HepG2 (cell line): ENCODE data around the gene NGDN. TPM values are rescaled to one million over a fixed set of nuclear protein-coding genes. Genes with fewer than 3 reads are reported as not detected.

ENCODE experiments used
- ATAC-seq: fragments of 200-7000 bp; cut with Tn5 transposase; 3 replicates; pipeline ENCODE4 v1.9.1; 2020; ENCODE audit warnings: mild to moderate bottlenecking, moderate library complexity
- BruUV-seq: library from RNA; stranded (reverse); fragments of 400-500 nt; replicated peaks from 2 replicates; lab custom pipeline; 2021; lab: Mats Ljungman, UMichigan
- CTCF ChIA-PET: fragments of 300-600 bp; formaldehyde crosslinking; extraction: SDS; loops from one replicate; lab custom pipeline; 2021; ENCODE audit warnings: low total read pairs, inconsistent platforms, low intra/inter-chr PET ratio; lab: Yijun Ruan, JAX
- POLR2A ChIA-PET: fragments of 350-600 bp; sonication (Branson Sonifier 250); formaldehyde crosslinking; loops from one replicate; lab custom pipeline; 2020; ENCODE audit warnings: antibody characterized with exemption, inconsistent platforms; lab: Yijun Ruan, JAX
- DNase-seq: peaks from one replicate; pipeline ENCODE4 v3.0.0-alpha.2; 2015; ENCODE audit warnings: low spot score
- FAIRE-seq: peaks from 3 replicates; lab custom pipeline; 2011; peaks lifted over from hg19 to GRCh38; lab: Jason Lieb, UNC
- H2AFZ ChIP-seq: one replicate; pipeline ENCODE4 v1.6.1; 2011; ENCODE audit warnings: low read length, inconsistent platforms
- H3K27ac ChIP-seq: fragments of 300-600 bp; 3 replicates; pipeline ENCODE4 v1.8.0; 2011; ENCODE audit warnings: mixed run types, mild to moderate bottlenecking, mixed read lengths, low read length, inconsistent platforms; ENCODE audit not compliant: insufficient read depth; ENCODE audit errors: extremely low read length
- H3K27me3 ChIP-seq, 2 experiments: fragments of 200-600 bp in 1 of 2; 2 replicates in 1 of 2; 3 replicates in 1 of 2; pipeline versions ENCODE4 v1.6.0 to v1.8.0; 2011; ENCODE audit warnings: low read length in 2 of 2, mild to moderate bottlenecking in 2 of 2, moderate library complexity in 2 of 2, inconsistent platforms in 1 of 2; ENCODE audit not compliant: insufficient read depth in 2 of 2, control insufficient read depth in 1 of 2
- H3K36me3 ChIP-seq, 2 experiments: fragments of 200-600 bp in 1 of 2; replicated peaks in 1 of 2; 2 replicates in 1 of 2; 3 replicates in 1 of 2; pipeline versions ENCODE4 v1.5.1 to v1.8.0; 2011; ENCODE audit warnings: low read length in 2 of 2, inconsistent platforms in 1 of 2; ENCODE audit not compliant: insufficient read depth in 2 of 2, control insufficient read depth in 1 of 2
- H3K4me1 ChIP-seq: 2 replicates; pipeline ENCODE4 v1.5.1; 2012; ENCODE audit warnings: low read length, inconsistent platforms; ENCODE audit not compliant: insufficient read depth
- H3K4me2 ChIP-seq: 2 replicates; pipeline ENCODE4 v1.6.0; 2011; ENCODE audit warnings: low read depth, low read length, inconsistent platforms
- H3K4me3 ChIP-seq, 3 experiments: fragments of 200-600 bp in 1 of 3; sonication (generic), shearing (Covaris generic) in 1 of 3; replicated peaks in 1 of 3; 2 replicates each; pipeline ENCODE4 v1.5.1; 2011 to 2016; ENCODE audit warnings: low read length in 3 of 3, inconsistent platforms in 2 of 3, low read depth in 2 of 3, mild to moderate bottlenecking in 2 of 3, control low read depth in 1 of 3, mixed read lengths in 1 of 3; ENCODE audit not compliant: insufficient read depth in 1 of 3
- H3K79me2 ChIP-seq: one replicate; pipeline ENCODE4 v1.6.1; 2011; ENCODE audit warnings: low read length, inconsistent platforms; ENCODE audit not compliant: insufficient read depth
- H3K9ac ChIP-seq: 2 replicates; pipeline ENCODE4 v1.6.0; 2011; ENCODE audit warnings: mild to moderate bottlenecking, low read depth, low read length, inconsistent platforms; ENCODE audit not compliant: insufficient read depth
- H3K9me3 ChIP-seq: 2 replicates; pipeline ENCODE4 v1.5.1; 2012; ENCODE audit warnings: mild to moderate bottlenecking, low read length
- H4K20me1 ChIP-seq: 2 replicates; pipeline ENCODE4 v1.6.0; 2011; ENCODE audit warnings: inconsistent platforms, mild to moderate bottlenecking, low read length, moderate library complexity; ENCODE audit not compliant: insufficient read depth
- ETV6 ChIP-seq: sonication (generic); formaldehyde crosslinking; conservative IDR thresholded peaks from 2 replicates; pipeline ENCODE4 v1.4.0; 2020; ENCODE audit warnings: missing genetic modification reagents
- HINFP ChIP-seq: sonication (generic); formaldehyde crosslinking; IDR thresholded peaks from 2 replicates; pipeline ENCODE4 v1.4.0; 2020; ENCODE audit warnings: low read depth, mild to moderate bottlenecking, missing genetic modification reagents
- SMC3 ChIP-seq: IDR thresholded peaks from 2 replicates; pipeline ENCODE4 v1.6.1; 2011; ENCODE audit warnings: low read length, improper control_type of control experiment
- SMYD3 ChIP-seq: sonication (generic); formaldehyde crosslinking; IDR thresholded peaks from 2 replicates; pipeline ENCODE4 v1.8.1; 2023; ENCODE audit warnings: mild to moderate bottlenecking, missing genetic modification reagents
- TERF1 ChIP-seq: sonication (generic); formaldehyde crosslinking; IDR thresholded peaks from 2 replicates; pipeline ENCODE4 v1.8.0; 2022; ENCODE audit warnings: mild to moderate bottlenecking, missing genetic modification reagents, moderate library complexity
- ZBTB7A ChIP-seq: sonication (generic); formaldehyde crosslinking; IDR thresholded peaks from 2 replicates; pipeline ENCODE4 v1.8.0; 2022; ENCODE audit warnings: mild to moderate bottlenecking, missing genetic modification reagents
- ZNF180 ChIP-seq: sonication (generic); formaldehyde crosslinking; IDR thresholded peaks from 2 replicates; pipeline ENCODE4 v1.4.0; 2020; ENCODE audit warnings: low read depth, missing genetic modification reagents, borderline replicate concordance
- ZNF329 ChIP-seq: sonication (generic); formaldehyde crosslinking; IDR thresholded peaks from 2 replicates; pipeline ENCODE4 v1.9.0; 2021; ENCODE audit warnings: low read depth, mild to moderate bottlenecking, missing genetic modification reagents
- ZNF337 ChIP-seq: sonication (generic); formaldehyde crosslinking; IDR thresholded peaks from 2 replicates; pipeline ENCODE4 v1.5.1; 2020; ENCODE audit warnings: missing genetic modification reagents, low read depth, mild to moderate bottlenecking, borderline replicate concordance
- ZNF780A ChIP-seq: sonication (generic); formaldehyde crosslinking; IDR thresholded peaks from 2 replicates; pipeline ENCODE4 v1.8.0; 2022; ENCODE audit warnings: mild to moderate bottlenecking, missing genetic modification reagents, moderate library complexity
- WGBS: methylation state at CpG from one replicate; pipeline ENCODE4 v1.1.6; 2017; ENCODE audit warnings: low lambda C conversion rate; 5-methylcytosine and 5-hydroxymethylcytosine counted together
- in situ Hi-C: cut with HindIII; loops from 2 replicates; pipeline ENCODE4 v1.10.0; 2017; ENCODE audit warnings: low pct_unique_long_range_greater_than_20kb; ENCODE audit not compliant: extremely low pct_ligation_motif_present
- intact Hi-C: fragments of 100-400 bp; cut with micrococcal nuclease; formaldehyde crosslinking; loops from one replicate; pipeline ENCODE4 v1.10.0; 2022; ENCODE audit not compliant: unreplicated experiment
- polyA plus RNA-seq, 8 experiments: library from polyadenylated mRNA; depleted of rRNA in 3 of 8; stranded (reverse) in 7 of 8; unstranded in 1 of 8; fragments of >200 nt; fragmentation: Illumina TruSeq in 4 of 8; extraction: Trizol in 4 of 8; gene quantifications; 2 replicates each; pipeline versions ENCODE4 v1.2.1 to v1.2.3, GENCODE V29; 2011 to 2016; ENCODE audit warnings: low read depth in 4 of 8, missing spikeins in 1 of 8, mixed read lengths in 1 of 8; ENCODE audit not compliant: insufficient read depth in 1 of 8
- total RNA-seq, 5 experiments: library from RNA; depleted of rRNA; stranded (reverse); fragments of >200 nt; fragmentation: Illumina TruSeq; extraction: Trizol; gene quantifications; 2 replicates each; pipeline ENCODE4 v1.2.3, GENCODE V29; 2016; ENCODE audit warnings: low read depth in 1 of 5

NGDN gene
- total and polyA plus RNA-seq, 2 of the 13 experiments (the other 11 are each of a cell fraction or from before 2014, with no cell fraction given), result 154 to 216 TPM

- FAIRE-seq (no peak), DNase-seq (no peak), ATAC-seq (no peak)
- no peak overlapping the region for H2AFZ ChIP-seq
- H3K9ac ChIP-seq, result no peak overlapping the region
- 43% methylated on average over 10 of the region's 10 CpGs for WGBS
- TF ChIP-seq SMC3 (no peak), ZNF780A (CRISPR knock-in tag) (no peak), ETV6 (CRISPR knock-in tag) (no peak), ZNF337 (no peak), ZNF329 (no peak), ZBTB7A (CRISPR knock-in tag) (0 out of 2 replicates have a peak, but pooled peaks have one; percentile 21), SMYD3 (CRISPR knock-in tag) (no peak)
- intact Hi-C loops, result no loop called here
- H3K9me3 ChIP-seq, result no peaks in the 10 kb centered on the region
- H3K27me3 ChIP-seq, result peaks cover 6 to 47% of the 10 kb centered on the region in 2 experiments
- no peak overlapping the region for H3K4me2 ChIP-seq
- H3K36me3 ChIP-seq, result no peaks in the 10 kb centered on the region
- BruUV-seq, result no TSS peak
- in situ Hi-C loops, result no loop called here
- H3K4me3 ChIP-seq, result no peak overlapping the region
- H4K20me1 ChIP-seq, result no peaks in the 10 kb centered on the region
- CTCF ChIA-PET, result no interaction called here
- POLR2A ChIA-PET, result no interaction called here
- no peaks in the 10 kb centered on the region for H3K79me2 ChIP-seq
- peaks cover 35% of the 10 kb centered on the region for H3K4me1 ChIP-seq
- H3K27ac ChIP-seq, result no peak overlapping the region
Measured at GRCh38 chr14:23432946-23433345, 36.6 kb upstream of the NGDN start.

- no peaks in the 10 kb centered on the region for H3K9me3 ChIP-seq
- no peak for TF ChIP-seq HINFP (CRISPR knock-in tag)
- TF ChIP-seq ZNF180 (CRISPR knock-in tag), result no peak
- TF ChIP-seq TERF1 (CRISPR knock-in tag), result no peak
- ChIA-PET POLR2A (no interaction called here), CTCF (no interaction called here)
- H3K27ac ChIP-seq, result no peak overlapping the region
- intact Hi-C loops (no loop called here), in situ Hi-C loops (no loop called here)
- no peaks in the 10 kb centered on the region for H3K36me3 ChIP-seq
- no peaks in the 10 kb centered on the region for H4K20me1 ChIP-seq
- no peak overlapping the region for H3K4me2 ChIP-seq
- peaks cover 6 to 52% of the 10 kb centered on the region in 2 experiments for H3K27me3 ChIP-seq
- no peaks in the 10 kb centered on the region for H3K79me2 ChIP-seq
- DNase-seq (no peak), FAIRE-seq (no peak), ATAC-seq (no peak)
- no peak overlapping the region for H3K9ac ChIP-seq
- 69% methylated on average over 10 of the region's 10 CpGs for WGBS
- no peak overlapping the region for H2AFZ ChIP-seq
- H3K4me3 ChIP-seq, result no peak overlapping the region
- no TSS peak for BruUV-seq
- H3K4me1 ChIP-seq, result peaks cover 40% of the 10 kb centered on the region
Measured at GRCh38 chr14:23433457-23433856, 36.0 kb upstream of the NGDN start.
